Pancreas (tissue), 10 donors: ENCODE results near the gene UBE2D4. TPM values are rescaled to one million over a fixed set of nuclear protein-coding genes. Genes with fewer than 3 reads are reported as not detected.

Source experiments
- ATAC-seq, 4 donors: fragments of 200-7000 bp; cut with Tn5 transposase; one replicate each; pipeline versions ENCODE4 v1.8.0 to v1.9.1; 2020; ENCODE audit warnings: mild to moderate bottlenecking in 4 of 4, moderate library complexity in 4 of 4
- DNase-seq, 6 donors: peaks; one replicate each; pipeline ENCODE4 v3.0.0-alpha.2; 2020
- FAIRE-seq: peaks from 2 replicates; lab custom pipeline; 2012; peaks lifted over from hg19 to GRCh38; lab: Jason Lieb, UNC
- H3K27ac ChIP-seq, 4 donors: fragments of 200-600 bp; sonication (generic); 1 replicate in 3 of 4; 2 replicates in 1 of 4; pipeline versions ENCODE4 v1.5.0 to v1.8.0; 2020
- H3K27me3 ChIP-seq, 4 donors: fragments of 200-600 bp; one replicate each; pipeline ENCODE4 v1.8.0; 2021
- H3K36me3 ChIP-seq, 3 donors: fragments of 200-600 bp; sonication (generic) in 1 of 3; one replicate each; pipeline versions ENCODE4 v1.5.0 to v1.8.0; 2020 to 2021
- H3K4me1 ChIP-seq, 3 donors: fragments of 200-600 bp; one replicate each; pipeline ENCODE4 v1.8.0; 2021
- H3K4me3 ChIP-seq, 4 donors: fragments of 200-600 bp; sonication (generic) in 2 of 4; one replicate each; pipeline versions ENCODE4 v1.5.0 to v1.8.0; 2020 to 2021
- H3K9me3 ChIP-seq, 4 donors: fragments of 200-600 bp; one replicate each; pipeline ENCODE4 v1.8.0; 2021
- WGBS, 2 donors: extraction: QIAGEN DNeasy Blood & Tissue Kit; methylation state at CpG; one replicate each; pipeline ENCODE4 v1.1.7; 2013; 5-methylcytosine and 5-hydroxymethylcytosine counted together
- intact Hi-C, 3 donors: fragments of 100-400 bp; cut with DNase I; formaldehyde crosslinking; loops; one replicate each; pipeline versions ENCODE4 v1.11.1 to v1.14.2; 2022
- polyA plus RNA-seq, 2 donors: library from polyadenylated mRNA; stranded (reverse); fragments of 200-250 nt; gene quantifications; one replicate each; pipeline ENCODE4 v1.2.3, GENCODE V29; 2013
- total RNA-seq, 6 donors: library from RNA; stranded (reverse); fragmentation: NEBNext Ultra II Directional in 4 of 6; extraction: Animal tissue kit (Norgen Biotek cat#: 25700) in 4 of 6; gene quantifications; one replicate each; pipeline versions ENCODE4 v1.2.1 to v1.2.4, GENCODE V29; 2021 to 2023
- TF ChIP-seq, protein P1 (sequence below), 4 donors: fragments of 200-600 bp; sonication (generic) in 3 of 4; IDR thresholded peaks; one replicate each; pipeline versions ENCODE4 v1.5.0 to v1.8.0; 2021; ENCODE audit warnings: antibody characterized with exemption in 4 of 4
- donor health status: healthy with polysubstance abuse.
- donor health status: DM: no; HTN: no; CAD: no; lungs with moderate emphysema.
- donor health status: DM: no; HTN: no; CAD: no.
- donor health status: control.
- donor health status: control.
- donor health status: Bipolar disorder and iron deficiency.
- donor health status: DM: yes; HTN: yes; CAD: no.
- donor health status: DM: no; HTN: no; CAD: no.
- donor health status: DM: no; HTN: no; CAD: no.
- donor health status: DM: yes; HTN: yes; CAD: no.

The UBE2D4 gene
- total and polyA plus RNA-seq, 8 donors: 12.0 to 19.5 (median 15.8) TPM

DNA sequence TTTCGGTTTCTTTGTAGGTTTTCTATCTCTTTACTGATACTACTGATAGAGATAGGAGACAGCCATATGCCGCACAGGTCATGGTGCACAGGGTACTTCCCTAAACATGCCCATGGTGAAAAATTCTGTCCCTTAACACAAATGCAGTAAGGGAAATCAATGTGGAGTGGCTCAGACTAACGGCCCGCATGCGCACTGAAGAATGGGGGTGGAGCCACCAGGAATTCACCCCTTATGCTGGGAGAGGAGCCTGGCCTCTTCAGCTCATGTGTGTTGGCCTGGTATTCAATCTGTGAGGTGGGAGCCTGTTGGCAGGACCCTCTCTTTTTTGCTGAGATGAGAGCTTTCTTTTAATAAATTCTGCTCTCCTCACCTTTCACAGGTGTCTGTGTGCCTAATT is 11.4 kb upstream of the UBE2D4 start:
- FAIRE-seq: no peak

DNA sequence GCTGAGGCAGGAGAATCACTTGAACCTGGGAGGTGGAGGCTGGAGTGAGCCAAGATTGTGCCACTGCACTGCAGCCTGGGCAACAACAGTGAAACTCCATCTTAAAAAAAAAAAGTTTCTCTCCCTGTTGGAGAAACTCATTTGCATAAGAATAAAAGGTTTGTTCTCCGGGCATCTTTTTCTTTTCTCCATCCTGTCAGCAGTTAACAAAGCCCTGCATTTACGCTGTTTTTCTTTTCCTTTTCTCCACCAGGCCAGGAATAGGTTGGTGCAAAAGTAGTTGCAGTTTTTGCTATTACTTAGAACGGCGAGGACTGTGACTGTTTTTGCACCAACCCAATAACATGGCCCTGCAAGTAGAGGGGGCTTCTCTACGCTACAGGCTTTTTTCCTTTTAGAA is 10.3 kb upstream of the UBE2D4 start:
- H3K4me3 ChIP-seq: no peak overlapping the region
- no peaks in the 10 kb centered on the region for H3K36me3 ChIP-seq
- no peak for ATAC-seq
- no peaks in the 10 kb centered on the region for H3K27me3 ChIP-seq
- intact Hi-C loops: no loop called here
- TF ChIP-seq, protein P1, sequence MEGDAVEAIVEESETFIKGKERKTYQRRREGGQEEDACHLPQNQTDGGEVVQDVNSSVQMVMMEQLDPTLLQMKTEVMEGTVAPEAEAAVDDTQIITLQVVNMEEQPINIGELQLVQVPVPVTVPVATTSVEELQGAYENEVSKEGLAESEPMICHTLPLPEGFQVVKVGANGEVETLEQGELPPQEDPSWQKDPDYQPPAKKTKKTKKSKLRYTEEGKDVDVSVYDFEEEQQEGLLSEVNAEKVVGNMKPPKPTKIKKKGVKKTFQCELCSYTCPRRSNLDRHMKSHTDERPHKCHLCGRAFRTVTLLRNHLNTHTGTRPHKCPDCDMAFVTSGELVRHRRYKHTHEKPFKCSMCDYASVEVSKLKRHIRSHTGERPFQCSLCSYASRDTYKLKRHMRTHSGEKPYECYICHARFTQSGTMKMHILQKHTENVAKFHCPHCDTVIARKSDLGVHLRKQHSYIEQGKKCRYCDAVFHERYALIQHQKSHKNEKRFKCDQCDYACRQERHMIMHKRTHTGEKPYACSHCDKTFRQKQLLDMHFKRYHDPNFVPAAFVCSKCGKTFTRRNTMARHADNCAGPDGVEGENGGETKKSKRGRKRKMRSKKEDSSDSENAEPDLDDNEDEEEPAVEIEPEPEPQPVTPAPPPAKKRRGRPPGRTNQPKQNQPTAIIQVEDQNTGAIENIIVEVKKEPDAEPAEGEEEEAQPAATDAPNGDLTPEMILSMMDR (IDR thresholded peaks at IDR 0.05): no peak
- FAIRE-seq: no peak
- no peaks in the 10 kb centered on the region for H3K9me3 ChIP-seq
- DNase-seq: no peak
- no peak overlapping the region for H3K27ac ChIP-seq
- peaks cover 0 to 3% (median 0%) of the 10 kb centered on the region in 3 donors for H3K4me1 ChIP-seq
- WGBS, 2 donors: 98% methylated on average over 5 of the region's 5 CpGs

More for the DNA sequence above, 11.4 kb upstream of the UBE2D4 start:
- 88 to 92% methylated on average over 5 of the region's 5 CpGs for WGBS, 2 donors
- Histone ChIP-seq H3K27me3 (no peaks in the 10 kb centered on the region), H3K9me3 (no peaks in the 10 kb centered on the region), H3K36me3 (no peaks in the 10 kb centered on the region), H3K4me1 (no peaks in the 10 kb centered on the region), H3K4me3 (no peak overlapping the region), H3K27ac (no peak overlapping the region)
- intact Hi-C loops: no loop called here
- TF ChIP-seq, protein P1 (IDR thresholded peaks at IDR 0.05): no peak
- no peak for DNase-seq
- ATAC-seq: no peak

DNA sequence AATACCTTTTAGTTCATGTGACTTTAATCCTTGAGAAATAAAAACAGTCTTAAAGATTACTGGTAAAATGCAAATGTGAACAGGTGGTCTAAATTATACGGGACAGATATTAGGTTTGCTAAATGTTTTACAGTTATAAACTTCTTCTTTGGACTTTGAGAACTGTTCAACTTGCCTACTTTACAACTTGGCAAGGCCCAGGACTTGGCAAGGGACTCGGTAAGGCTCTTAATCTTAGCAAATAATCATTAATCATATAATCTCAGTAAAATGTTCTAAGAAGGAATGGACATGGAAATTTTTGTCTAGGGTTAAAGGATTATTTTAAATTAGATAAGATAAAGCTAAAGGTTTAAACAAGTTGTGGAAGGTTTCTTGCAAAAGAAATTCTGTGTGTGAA is 4.8 kb upstream of the UBE2D4 start:
- FAIRE-seq: no peak
- ATAC-seq: peak in 2 of 4 donors; percentile 28
- Histone ChIP-seq H3K27ac (peak overlapping the region in 2 of 4 donors; percentile 19 to 44), H3K4me3 (no peak overlapping the region), H3K36me3 (no peaks in the 10 kb centered on the region), H3K9me3 (no peaks in the 10 kb centered on the region), H3K27me3 (no peaks in the 10 kb centered on the region), H3K4me1 (peaks cover 4 to 19% (median 17%) of the 10 kb centered on the region in 3 donors)
- TF ChIP-seq, protein P1 (IDR thresholded peaks at IDR 0.05): no peak
- intact Hi-C loops: no loop called here
- 8% methylated on average over 2 of the region's 2 CpGs for WGBS, 2 donors
- peak in 3 of 6 donors; percentile 27 to 55 (median 38) for DNase-seq

DNA sequence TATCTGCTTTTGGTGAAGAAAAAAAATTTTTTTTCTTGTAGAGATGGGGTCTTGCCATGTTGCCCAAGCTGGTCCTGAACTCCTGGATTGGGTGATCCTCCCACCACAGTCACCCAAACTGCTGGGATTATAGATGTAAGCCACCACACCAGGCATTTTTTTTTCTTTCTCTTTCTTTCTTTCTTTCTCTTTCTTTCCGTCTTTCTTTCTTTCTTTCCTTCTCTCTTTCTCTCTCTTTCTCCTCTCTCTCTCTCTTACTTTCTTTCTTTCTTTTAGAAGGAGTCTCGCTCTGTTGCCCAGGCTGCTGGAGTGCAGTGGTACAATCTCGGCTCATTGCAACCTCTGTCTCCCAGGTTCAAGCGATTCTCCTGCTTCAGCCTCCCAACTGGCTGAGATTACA is 3.5 kb upstream of the UBE2D4 start:
- 96 to 97% methylated on average over 4 of the region's 4 CpGs for WGBS, 2 donors
- no peak for ATAC-seq
- FAIRE-seq: no peak
- Histone ChIP-seq H3K27ac (no peak overlapping the region), H3K9me3 (no peaks in the 10 kb centered on the region), H3K4me1 (peaks cover 4 to 28% (median 17%) of the 10 kb centered on the region in 3 donors), H3K4me3 (no peak overlapping the region), H3K36me3 (no peaks in the 10 kb centered on the region), H3K27me3 (no peaks in the 10 kb centered on the region)
- TF ChIP-seq, protein P1 (IDR thresholded peaks at IDR 0.05): no peak
- intact Hi-C loops: no loop called here
- DNase-seq: no peak

DNA sequence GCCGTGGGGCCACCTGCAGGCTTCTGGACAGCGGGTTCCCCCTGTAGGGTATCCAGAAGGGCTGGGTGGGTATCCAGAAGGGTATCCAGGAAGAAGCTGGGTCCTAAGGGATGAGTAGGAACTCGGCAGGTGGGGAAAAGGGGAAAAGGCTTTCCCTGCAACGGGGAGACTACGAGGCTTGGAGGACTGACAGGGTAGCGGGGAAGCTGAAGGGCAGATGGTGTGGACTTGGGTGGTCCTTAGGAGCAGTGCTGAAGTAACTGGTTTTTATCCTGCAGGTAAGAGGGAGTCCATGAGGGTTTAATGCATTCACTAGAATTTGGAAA is 525 bp downstream of the UBE2D4 start:
- FAIRE-seq: no peak
- WGBS, 2 donors: 1% methylated on average over 6 of the region's 6 CpGs
- no peaks in the 10 kb centered on the region for H3K9me3 ChIP-seq
- TF ChIP-seq, protein P1 (IDR thresholded peaks at IDR 0.05): no peak
- H3K27me3 ChIP-seq: no peaks in the 10 kb centered on the region
- no peaks in the 10 kb centered on the region for H3K36me3 ChIP-seq
- peaks cover 4 to 16% (median 10%) of the 10 kb centered on the region in 3 donors for H3K4me1 ChIP-seq
- H3K4me3 ChIP-seq: peak overlapping the region; percentile 56 to 77 (median 64)
- intact Hi-C loops: no loop called here
- H3K27ac ChIP-seq: peak overlapping the region; percentile 95 to 98 (median 95)
- DNase-seq: no peak
- peak in 3 of 4 donors; percentile 21 to 34 (median 31) for ATAC-seq
